GM21526 (cell line): ENCODE measurements around the gene GAPDHS.

ENCODE experiments used
- ATAC-seq: cut with Tn5 transposase; IDR thresholded peaks from one replicate; pipeline ENCODE4 v1.9.1; 2021; ENCODE audit warnings: moderate library complexity; ENCODE audit not compliant: unreplicated experiment, low FRiP score

Gene GAPDHS

GRCh38 chr19:35509861-35510625 is 23.2 kb upstream of the GAPDHS start:
- ATAC-seq, result no peak

- no peak for ATAC-seq
These were observed 22.7 kb upstream of the GAPDHS start for GRCh38 chr19:35510626-35510964.

- ATAC-seq, result no peak
These were observed 21.9 kb upstream of the GAPDHS start for GRCh38 chr19:35511337-35511736.

- ATAC-seq, result no peak
These were observed 20.2 kb upstream of the GAPDHS start for GRCh38 chr19:35512831-35513627.

GRCh38 chr19:35513628-35514281 is 19.5 kb upstream of the GAPDHS start, which contains the start of gene DMKN:
TSS of gene DMKN (minus strand) at chr19:35513649. CDS start at chr19:35513475, 174 bp downstream.
- ATAC-seq, result no peak

- no peak for ATAC-seq
These were observed 18.9 kb upstream of the GAPDHS start for GRCh38 chr19:35514282-35514809.

GRCh38 chr19:35516310-35516709 is 16.9 kb upstream of the GAPDHS start:
- no peak for ATAC-seq

- no peak for ATAC-seq
These were observed 15.9 kb upstream of the GAPDHS start for GRCh38 chr19:35517342-35517741.

GRCh38 chr19:35518313-35518712 is 14.9 kb upstream of the GAPDHS start:
- no peak for ATAC-seq

GRCh38 chr19:35519291-35519690 is 14.0 kb upstream of the GAPDHS start:
- no peak for ATAC-seq

GRCh38 chr19:35521124-35521743 is 12.0 kb upstream of the GAPDHS start:
- no peak for ATAC-seq

GRCh38 chr19:35522745-35523327 is 10.4 kb upstream of the GAPDHS start:
- ATAC-seq, result no peak

- ATAC-seq, result no peak
These were observed 8.9 kb upstream of the GAPDHS start for GRCh38 chr19:35524181-35524837.

- ATAC-seq, result no peak
These were observed 7.4 kb upstream of the GAPDHS start for GRCh38 chr19:35525873-35526272.

- no peak for ATAC-seq
These were observed 4.8 kb upstream of the GAPDHS start, which contains the start of gene SBSN for GRCh38 chr19:35528218-35529038. TSS of gene SBSN (minus strand) at chr19:35528311. CDS start at chr19:35528281, 30 bp downstream.

- ATAC-seq, result no peak
These were observed 3.7 kb upstream of the GAPDHS start for GRCh38 chr19:35529241-35530218.

GRCh38 chr19:35531291-35531690 is 2.0 kb upstream of the GAPDHS start:
- no peak for ATAC-seq
